Esophagus squamous epithelium (tissue), 4 donors: ENCODE data around the gene TRPM8.

Source experiments
- POLR2A ChIP-seq, 4 donors: fragments of 450-650 bp; IDR thresholded peaks; one replicate each; pipeline ENCODE4 v1.6.1; 2017; ENCODE audit warnings: antibody characterized with exemption in 4 of 4, mild to moderate bottlenecking in 4 of 4, moderate library complexity in 3 of 4
- TF ChIP-seq, protein P1 (sequence below), 6 experiments: fragments of 450-650 bp in 4 of 6; fragments of 200-600 bp in 2 of 6; sonication (generic) in 2 of 6; IDR thresholded peaks; one replicate each; pipeline ENCODE4 v1.5.1; 2016 to 2019; ENCODE audit warnings: antibody characterized with exemption in 6 of 6, mild to moderate bottlenecking in 4 of 6, moderate library complexity in 4 of 6

DNA sequence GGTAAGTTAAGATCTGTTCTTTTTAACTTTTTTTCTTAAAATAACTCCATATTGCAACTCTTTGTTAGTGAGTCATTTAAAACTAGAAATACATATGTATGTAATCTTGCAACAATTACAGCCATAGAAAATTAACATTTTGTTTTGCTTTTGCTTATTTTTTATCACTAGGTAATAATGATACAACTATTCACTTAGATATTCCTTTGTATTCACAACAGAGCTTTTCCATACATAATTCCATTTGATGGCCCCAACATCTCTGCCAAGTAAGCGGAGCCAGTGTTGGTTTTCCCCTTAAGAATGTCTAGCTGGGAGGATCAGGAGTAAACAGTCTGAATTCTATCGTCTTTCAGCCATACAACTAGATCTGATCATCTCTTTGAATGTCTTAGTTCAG lies 149.4 kb downstream of the TRPM8 start:
- TF ChIP-seq POLR2A (IDR thresholded peaks at IDR 0.05) = no peak
- TF ChIP-seq, protein P1, sequence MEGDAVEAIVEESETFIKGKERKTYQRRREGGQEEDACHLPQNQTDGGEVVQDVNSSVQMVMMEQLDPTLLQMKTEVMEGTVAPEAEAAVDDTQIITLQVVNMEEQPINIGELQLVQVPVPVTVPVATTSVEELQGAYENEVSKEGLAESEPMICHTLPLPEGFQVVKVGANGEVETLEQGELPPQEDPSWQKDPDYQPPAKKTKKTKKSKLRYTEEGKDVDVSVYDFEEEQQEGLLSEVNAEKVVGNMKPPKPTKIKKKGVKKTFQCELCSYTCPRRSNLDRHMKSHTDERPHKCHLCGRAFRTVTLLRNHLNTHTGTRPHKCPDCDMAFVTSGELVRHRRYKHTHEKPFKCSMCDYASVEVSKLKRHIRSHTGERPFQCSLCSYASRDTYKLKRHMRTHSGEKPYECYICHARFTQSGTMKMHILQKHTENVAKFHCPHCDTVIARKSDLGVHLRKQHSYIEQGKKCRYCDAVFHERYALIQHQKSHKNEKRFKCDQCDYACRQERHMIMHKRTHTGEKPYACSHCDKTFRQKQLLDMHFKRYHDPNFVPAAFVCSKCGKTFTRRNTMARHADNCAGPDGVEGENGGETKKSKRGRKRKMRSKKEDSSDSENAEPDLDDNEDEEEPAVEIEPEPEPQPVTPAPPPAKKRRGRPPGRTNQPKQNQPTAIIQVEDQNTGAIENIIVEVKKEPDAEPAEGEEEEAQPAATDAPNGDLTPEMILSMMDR (IDR thresholded peaks at IDR 0.05) = no peak
